Left ventricle myocardium inferior (tissue), 1 donor: ENCODE results near the gene FMN1. TPM values are rescaled to one million over a fixed set of nuclear protein-coding genes. Genes with fewer than 3 reads are reported as not detected.

Experiments
- DNase-seq: peaks from one replicate; pipeline ENCODE4 v3.0.0-alpha.2; 2020
- H3K27ac ChIP-seq: fragments of 200-600 bp; replicated peaks from 2 replicates; pipeline ENCODE4 v1.8.0; 2021
- H3K27me3 ChIP-seq: fragments of 200-600 bp; 2 replicates; pipeline ENCODE4 v1.8.0; 2021; ENCODE audit warnings: low read depth
- H3K36me3 ChIP-seq: fragments of 200-600 bp; 2 replicates; pipeline ENCODE4 v1.8.0; 2021
- H3K4me1 ChIP-seq: fragments of 200-600 bp; 2 replicates; pipeline ENCODE4 v1.8.0; 2021
- H3K4me3 ChIP-seq: fragments of 200-600 bp; 2 replicates; pipeline ENCODE4 v1.8.0; 2021; ENCODE audit warnings: mild to moderate bottlenecking, moderate library complexity
- H3K9me3 ChIP-seq: fragments of 200-600 bp; replicated peaks from 2 replicates; pipeline ENCODE4 v1.8.0; 2021
- CTCF ChIP-seq: fragments of 200-600 bp; IDR thresholded peaks from 2 replicates; pipeline ENCODE4 v1.8.0; 2021; ENCODE audit warnings: antibody characterized with exemption, mild to moderate bottlenecking, borderline replicate concordance
- intact Hi-C: fragments of 100-400 bp; cut with micrococcal nuclease; formaldehyde crosslinking; loops from one replicate; pipeline ENCODE4 v1.11.0; 2022
- total RNA-seq: library from RNA; stranded (reverse); fragmentation: NEBNext Ultra II Directional; extraction: Animal tissue kit (Norgen Biotek cat#: 25700); gene quantifications from one replicate; pipeline ENCODE4 v1.2.1, GENCODE V29; 2021
- donor health status: DM: no; HTN: yes; CAD: no; lungs with severe emphysema.

FMN1 gene
- total RNA-seq, 1 donor from 2014 or later: 4.5 TPM

GRCh38 chr15:32887090-32887489, 307.4 kb downstream of the FMN1 start:
- intact Hi-C loops: no loop called here
- H3K4me1 ChIP-seq: no peaks in the 10 kb centered on the region
- H3K36me3 ChIP-seq: no peaks in the 10 kb centered on the region
- no peak overlapping the region for H3K27ac ChIP-seq
- H3K4me3 ChIP-seq: no peak overlapping the region
- TF ChIP-seq CTCF: no peak
- H3K27me3 ChIP-seq: no peaks in the 10 kb centered on the region
- peaks cover under 1% of the 10 kb centered on the region for H3K9me3 ChIP-seq
- DNase-seq: no peak

GRCh38 chr15:32886459-32886858, 308.1 kb downstream of the FMN1 start:
- TF ChIP-seq CTCF: no peak
- Histone ChIP-seq H3K9me3 (no peaks in the 10 kb centered on the region), H3K27ac (no peak overlapping the region), H3K36me3 (no peaks in the 10 kb centered on the region), H3K4me1 (no peaks in the 10 kb centered on the region), H3K27me3 (no peaks in the 10 kb centered on the region), H3K4me3 (no peak overlapping the region)
- intact Hi-C loops: no loop called here
- DNase-seq: no peak

- no peak for TF ChIP-seq CTCF
- intact Hi-C loops: no loop called here
- H3K27me3 ChIP-seq: no peaks in the 10 kb centered on the region
- no peaks in the 10 kb centered on the region for H3K36me3 ChIP-seq
- no peaks in the 10 kb centered on the region for H3K4me1 ChIP-seq
- H3K9me3 ChIP-seq: no peaks in the 10 kb centered on the region
- DNase-seq: no peak
- H3K4me3 ChIP-seq: no peak overlapping the region
- H3K27ac ChIP-seq: no peak overlapping the region
These were observed 308.8 kb downstream of the FMN1 start for GRCh38 chr15:32885713-32886112.

DNA sequence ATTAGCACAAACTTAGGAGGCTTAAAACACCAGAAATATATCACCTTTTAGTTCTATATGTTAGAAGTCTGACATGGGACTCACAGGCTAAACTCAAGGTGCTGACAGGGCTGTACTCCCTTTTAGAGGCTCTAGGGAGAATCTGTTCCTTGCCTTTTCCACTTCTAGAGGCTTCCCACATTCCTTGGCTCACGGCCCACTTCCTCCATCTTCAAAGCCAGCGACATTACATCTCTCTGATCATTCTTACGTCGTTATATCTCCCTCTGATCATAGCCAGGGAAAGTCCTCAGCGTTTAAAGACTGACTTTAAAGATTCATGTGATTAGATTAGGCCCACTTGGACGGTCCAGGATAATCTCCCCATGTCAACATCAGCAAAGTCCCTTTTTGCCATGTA, 310.4 kb downstream of the FMN1 start:
- no peaks in the 10 kb centered on the region for H3K36me3 ChIP-seq
- no peak overlapping the region for H3K4me3 ChIP-seq
- no peaks in the 10 kb centered on the region for H3K9me3 ChIP-seq
- no peaks in the 10 kb centered on the region for H3K4me1 ChIP-seq
- no peaks in the 10 kb centered on the region for H3K27me3 ChIP-seq
- no peak for TF ChIP-seq CTCF
- no peak for DNase-seq
- intact Hi-C loops: no loop called here
- H3K27ac ChIP-seq: no peak overlapping the region

- Histone ChIP-seq H3K9me3 (no peaks in the 10 kb centered on the region), H3K4me1 (no peaks in the 10 kb centered on the region), H3K27me3 (no peaks in the 10 kb centered on the region), H3K36me3 (no peaks in the 10 kb centered on the region), H3K4me3 (no peak overlapping the region), H3K27ac (no peak overlapping the region)
- intact Hi-C loops: no loop called here
- no peak for TF ChIP-seq CTCF
- DNase-seq: no peak
These were observed 311.6 kb downstream of the FMN1 start for GRCh38 chr15:32882955-32883354.

DNA sequence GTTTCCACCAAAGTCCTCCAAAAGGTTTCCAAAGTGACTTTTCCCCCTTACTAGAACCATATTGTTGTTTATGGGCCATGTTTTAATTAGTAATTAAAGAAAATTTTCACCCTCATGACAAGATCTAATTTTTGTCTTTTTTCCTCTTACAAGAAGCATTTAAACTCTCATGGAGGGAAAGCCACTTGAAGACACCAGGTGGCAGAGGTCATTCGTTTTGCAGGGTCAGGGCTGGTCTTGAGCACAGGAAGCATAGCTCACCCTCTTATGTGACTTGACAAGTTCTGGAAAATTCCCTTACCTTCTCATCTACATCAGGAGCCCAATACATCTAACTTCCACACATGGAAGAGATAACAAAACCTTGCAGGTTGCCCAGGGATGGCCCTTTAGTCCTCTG, 313.0 kb downstream of the FMN1 start:
- H3K4me3 ChIP-seq: no peak overlapping the region
- no peaks in the 10 kb centered on the region for H3K27me3 ChIP-seq
- no peak overlapping the region for H3K27ac ChIP-seq
- H3K36me3 ChIP-seq: no peaks in the 10 kb centered on the region
- H3K9me3 ChIP-seq: no peaks in the 10 kb centered on the region
- H3K4me1 ChIP-seq: no peaks in the 10 kb centered on the region
- TF ChIP-seq CTCF: no peak
- DNase-seq: no peak
- intact Hi-C loops: no loop called here
